Endothelial cell of umbilical vein (primary cell): ENCODE results near the gene RABEP2. TPM values are rescaled to one million over a fixed set of nuclear protein-coding genes. Genes with fewer than 3 reads are reported as not detected.

Source experiments
- BruUV-seq: library from RNA; stranded (reverse); fragments of 400-500 nt; replicated peaks from 2 replicates; lab custom pipeline; 2021; lab: Mats Ljungman, UMichigan
- CTCF ChIA-PET: fragments of 300-600, 350-600 bp; sonication (Branson Sonifier 250); formaldehyde crosslinking; loops from one replicate; lab custom pipeline; 2021; ENCODE audit warnings: antibody characterized with exemption, inconsistent platforms; lab: Charles Lee
- POLR2A ChIA-PET: fragments of 300-600, 350-600 bp; sonication (Branson Sonifier 250); formaldehyde crosslinking; loops from one replicate; lab custom pipeline; 2021; ENCODE audit warnings: antibody characterized with exemption, inconsistent platforms; lab: Charles Lee
- DNase-seq: peaks from one replicate; pipeline ENCODE4 v3.0.0-alpha.2; 2011; ENCODE audit warnings: low read depth, low spot score
- FAIRE-seq: peaks from 2 replicates; lab custom pipeline; 2011; peaks lifted over from hg19 to GRCh38; lab: Jason Lieb, UNC
- H2AFZ ChIP-seq: 2 replicates; pipeline ENCODE4 v1.6.0; 2012; ENCODE audit warnings: low read depth, low read length, control low read depth, inconsistent platforms
- H3K27ac ChIP-seq: 2 replicates; pipeline ENCODE4 v1.5.1; 2011; ENCODE audit warnings: low read depth, mild to moderate bottlenecking, control low read depth, low read length, moderate library complexity; ENCODE audit not compliant: insufficient read depth
- H3K27me3 ChIP-seq, 2 experiments: 2 replicates each; pipeline versions ENCODE4 v1.6.0 to v1.6.1; 2011; ENCODE audit warnings: low read length in 2 of 2, mixed read lengths in 1 of 2; ENCODE audit not compliant: control insufficient read depth in 2 of 2, insufficient read depth in 2 of 2
- H3K36me3 ChIP-seq, 2 experiments: 2 replicates in 1 of 2; 3 replicates in 1 of 2; pipeline ENCODE4 v1.5.1; 2011; ENCODE audit warnings: low read length in 2 of 2, mild to moderate bottlenecking in 1 of 2, moderate library complexity in 1 of 2; ENCODE audit not compliant: control insufficient read depth in 2 of 2, insufficient read depth in 2 of 2; ENCODE audit errors: extremely low read depth in 1 of 2
- H3K4me1 ChIP-seq: 3 replicates; pipeline ENCODE4 v1.5.1; 2011; ENCODE audit warnings: mild to moderate bottlenecking, low read length; ENCODE audit not compliant: control insufficient read depth, insufficient read depth; ENCODE audit errors: extremely low read depth
- H3K4me2 ChIP-seq: 2 replicates; pipeline ENCODE4 v1.6.1; 2011; ENCODE audit warnings: low read length, control low read depth, mixed read lengths; ENCODE audit not compliant: insufficient read depth
- H3K4me3 ChIP-seq, 3 experiments: fragments of 200-600 bp in 1 of 3; sonication (generic), shearing (Covaris generic) in 1 of 3; replicated peaks in 1 of 3; 2 replicates each; pipeline ENCODE4 v1.5.1; 2011 to 2016; ENCODE audit warnings: control low read depth in 3 of 3, low read length in 3 of 3, mild to moderate bottlenecking in 2 of 3, inconsistent platforms in 1 of 3, low read depth in 1 of 3, moderate library complexity in 1 of 3; ENCODE audit not compliant: insufficient read depth in 1 of 3
- H3K79me2 ChIP-seq: 2 replicates; pipeline ENCODE4 v1.6.0; 2012; ENCODE audit warnings: low read length, inconsistent platforms; ENCODE audit not compliant: control insufficient read depth, insufficient read depth
- H3K9ac ChIP-seq: replicated peaks from 2 replicates; pipeline ENCODE3; 2011; ENCODE audit warnings: low read length, control low read depth; ENCODE audit not compliant: insufficient read depth; ENCODE audit errors: extremely low read depth
- H3K9me1 ChIP-seq: replicated peaks from 3 replicates; pipeline ENCODE4 v1.6.0; 2011; ENCODE audit warnings: mild to moderate bottlenecking, low read length; ENCODE audit not compliant: control insufficient read depth, insufficient read depth; ENCODE audit errors: extremely low read depth
- H3K9me3 ChIP-seq: replicated peaks from 2 replicates; pipeline ENCODE4 v1.5.1; 2012; ENCODE audit warnings: low read length, inconsistent platforms; ENCODE audit not compliant: control insufficient read depth, insufficient read depth
- H4K20me1 ChIP-seq: replicated peaks from 2 replicates; pipeline ENCODE3; 2011; ENCODE audit warnings: mild to moderate bottlenecking, low read length; ENCODE audit not compliant: control insufficient read depth, insufficient read depth; ENCODE audit errors: extremely low read depth
- EZH2 ChIP-seq: IDR thresholded peaks from 2 replicates; pipeline ENCODE4 v1.6.1; 2012; ENCODE audit warnings: borderline replicate concordance, low read depth, mild to moderate bottlenecking, moderate library complexity, low read length, inconsistent platforms; ENCODE audit not compliant: severe bottlenecking
- FOS ChIP-seq: IDR thresholded peaks from 2 replicates; pipeline ENCODE4 v1.6.1; 2011; ENCODE audit warnings: mild to moderate bottlenecking, low read length, moderate library complexity, borderline replicate concordance; ENCODE audit not compliant: insufficient read depth
- GATA2 ChIP-seq: IDR thresholded peaks from 2 replicates; pipeline ENCODE4 v1.7.0; 2011; ENCODE audit warnings: low read depth, mild to moderate bottlenecking, moderate library complexity, mixed read lengths, low read length; ENCODE audit not compliant: insufficient read length, insufficient read depth
- JUN ChIP-seq: IDR thresholded peaks from 2 replicates; pipeline ENCODE4 v1.6.1; 2011; ENCODE audit warnings: borderline replicate concordance, low read depth; ENCODE audit not compliant: insufficient read length, insufficient read depth
- MYC ChIP-seq: IDR thresholded peaks from one replicate; pipeline ENCODE4 v1.6.1; 2011; ENCODE audit warnings: mild to moderate bottlenecking, low read depth, low read length
- POLR2A ChIP-seq: IDR thresholded peaks from 2 replicates; pipeline ENCODE4 v1.6.1; 2012; ENCODE audit warnings: low read depth, mild to moderate bottlenecking, control low read depth, low read length
- POLR2AphosphoS5 ChIP-seq: IDR thresholded peaks from 2 replicates; pipeline ENCODE4 v1.6.1; 2012; ENCODE audit warnings: low read depth, mild to moderate bottlenecking, control low read depth, low read length, moderate library complexity; ENCODE audit not compliant: insufficient read depth
- dilution Hi-C: fragments of 300-500 bp; cut with MboI; formaldehyde crosslinking; loops from one replicate; pipeline ENCODE4 v1.15.0; 2019; ENCODE audit warnings: low sequenced_read_pairs; ENCODE audit not compliant: extremely low pct_ligation_motif_present
- intact Hi-C: fragments of 100-400 bp; cut with micrococcal nuclease; formaldehyde crosslinking; loops from one replicate; pipeline ENCODE4 v1.10.0; 2022
- polyA plus RNA-seq, 4 experiments: library from polyadenylated mRNA; depleted of rRNA in 3 of 4; stranded (reverse) in 3 of 4; unstranded in 1 of 4; fragments of >200 nt; gene quantifications; 2 replicates each; pipeline versions ENCODE4 v1.2.1 to v1.2.3, GENCODE V29; 2011 to 2012; ENCODE audit warnings: missing spikeins in 1 of 4
- total RNA-seq: library from RNA; stranded (reverse); gene quantifications from 2 replicates; pipeline ENCODE4 v1.2.3, GENCODE V29; 2021
- TF ChIP-seq, protein P1 (sequence below): IDR thresholded peaks from 2 replicates; pipeline ENCODE4 v1.6.1; 2011; ENCODE audit not compliant: insufficient read depth, insufficient read length
- TF ChIP-seq, protein P2 (sequence below), 2 donors: IDR thresholded peaks; 1 replicate in 1 of 2; 2 replicates in 1 of 2; pipeline ENCODE4 v1.5.1; 2011; ENCODE audit warnings: low read length in 2 of 2, mild to moderate bottlenecking in 2 of 2, moderate library complexity in 2 of 2, control low read depth in 1 of 2, inconsistent platforms in 1 of 2, low read depth in 1 of 2; ENCODE audit not compliant: insufficient read depth in 1 of 2; ENCODE audit errors: extremely low read depth in 1 of 2

The RABEP2 gene
- total and polyA plus RNA-seq, 2 donors (not counting 3 experiments of a cell fraction or from before 2014, with no cell fraction given), result 25.9 to 37.4 TPM

DNA sequence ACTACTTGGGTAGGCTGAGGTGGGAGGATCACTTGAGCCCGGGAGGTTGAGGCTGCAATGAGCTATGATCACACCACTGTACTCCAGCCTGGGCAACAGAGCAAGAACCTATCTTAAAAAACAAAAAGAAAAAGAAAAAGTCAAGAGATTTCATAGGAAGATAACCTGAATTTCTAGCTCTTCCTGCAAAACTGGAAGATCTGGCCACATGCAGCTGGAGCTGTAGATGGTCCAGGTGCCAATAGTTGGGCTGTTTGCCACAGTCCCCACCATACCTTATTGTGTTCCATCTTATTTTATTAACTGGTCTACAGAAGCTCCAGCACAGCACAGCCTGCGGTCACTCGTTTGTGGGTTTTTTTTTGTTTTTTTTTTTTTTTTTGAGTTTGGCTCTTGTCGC, 31.7 kb downstream of the RABEP2 start:
- dilution Hi-C loops (no loop called here), intact Hi-C loops (no loop called here)
- TF ChIP-seq POLR2AphosphoS5, result no peak
- TF ChIP-seq MYC, result no peak
- no peak for TF ChIP-seq JUN
- TF ChIP-seq EZH2, result no peak
- no peak for TF ChIP-seq POLR2A
- TF ChIP-seq, protein P1, sequence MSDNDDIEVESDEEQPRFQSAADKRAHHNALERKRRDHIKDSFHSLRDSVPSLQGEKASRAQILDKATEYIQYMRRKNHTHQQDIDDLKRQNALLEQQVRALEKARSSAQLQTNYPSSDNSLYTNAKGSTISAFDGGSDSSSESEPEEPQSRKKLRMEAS, result no peak
- no peak for TF ChIP-seq FOS
- TF ChIP-seq, protein P2, sequence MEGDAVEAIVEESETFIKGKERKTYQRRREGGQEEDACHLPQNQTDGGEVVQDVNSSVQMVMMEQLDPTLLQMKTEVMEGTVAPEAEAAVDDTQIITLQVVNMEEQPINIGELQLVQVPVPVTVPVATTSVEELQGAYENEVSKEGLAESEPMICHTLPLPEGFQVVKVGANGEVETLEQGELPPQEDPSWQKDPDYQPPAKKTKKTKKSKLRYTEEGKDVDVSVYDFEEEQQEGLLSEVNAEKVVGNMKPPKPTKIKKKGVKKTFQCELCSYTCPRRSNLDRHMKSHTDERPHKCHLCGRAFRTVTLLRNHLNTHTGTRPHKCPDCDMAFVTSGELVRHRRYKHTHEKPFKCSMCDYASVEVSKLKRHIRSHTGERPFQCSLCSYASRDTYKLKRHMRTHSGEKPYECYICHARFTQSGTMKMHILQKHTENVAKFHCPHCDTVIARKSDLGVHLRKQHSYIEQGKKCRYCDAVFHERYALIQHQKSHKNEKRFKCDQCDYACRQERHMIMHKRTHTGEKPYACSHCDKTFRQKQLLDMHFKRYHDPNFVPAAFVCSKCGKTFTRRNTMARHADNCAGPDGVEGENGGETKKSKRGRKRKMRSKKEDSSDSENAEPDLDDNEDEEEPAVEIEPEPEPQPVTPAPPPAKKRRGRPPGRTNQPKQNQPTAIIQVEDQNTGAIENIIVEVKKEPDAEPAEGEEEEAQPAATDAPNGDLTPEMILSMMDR (IDR thresholded peaks at IDR 0.05; ENCODE audit: extremely low read depth in 1 of 2, insufficient read depth in 1 of 2, low read depth in 1 of 2, low read length in 2 of 2), result no peak
- no peak for TF ChIP-seq GATA2
- Histone ChIP-seq H3K27me3 (no peaks in the 10 kb centered on the region), H3K9ac (no peak overlapping the region), H3K9me1 (no peaks in the 10 kb centered on the region), H3K4me3 (no peak overlapping the region), H3K36me3 (no peaks in the 10 kb centered on the region), H3K4me2 (no peak overlapping the region), H4K20me1 (no peaks in the 10 kb centered on the region), H3K79me2 (no peaks in the 10 kb centered on the region), H3K27ac (no peak overlapping the region), H3K9me3 (no peaks in the 10 kb centered on the region), H3K4me1 (no peaks in the 10 kb centered on the region), H2AFZ (no peak overlapping the region)
- no peak for DNase-seq
- ChIA-PET POLR2A (interaction anchor here (0.7 kb wide), 1 partner anchor 13 kb away, joined by 3 read pairs; no protein-coding TSS in a partner anchor), CTCF (interaction anchor here (1.0 kb wide), 1 partner anchor 52 kb away, joined by 3 read pairs; no protein-coding TSS in a partner anchor)
- no TSS peak for BruUV-seq
- FAIRE-seq, result no peak
